HepG2 (cell line): ENCODE measurements around the gene TMUB1. TPM values are rescaled to one million over a fixed set of nuclear protein-coding genes. Genes with fewer than 3 reads are reported as not detected.
A peak's percentile ranks its signal among the peaks of the same experiment; 100 is the strongest.

Source experiments
- AGO2 ChIP-seq: fragments of 200-400 bp; formaldehyde crosslinking; optimal IDR thresholded peaks from 2 replicates; pipeline ENCODE3; 2017; ENCODE audit warnings: mild to moderate bottlenecking, low read depth, low read length, moderate library complexity
- CBX1 ChIP-seq: IDR thresholded peaks from one replicate; pipeline ENCODE4 v1.6.1; 2016; ENCODE audit warnings: antibody characterized with exemption, low read depth
- ERF ChIP-seq: IDR thresholded peaks from 2 replicates; pipeline ENCODE4 v1.6.1; 2018; ENCODE audit warnings: missing biosample characterization, missing genetic modification reagents
- ISL2 ChIP-seq: sonication (generic); formaldehyde crosslinking; IDR thresholded peaks from 2 replicates; pipeline ENCODE4 v1.5.0; 2020; ENCODE audit warnings: missing genetic modification reagents
- KDM5A ChIP-seq: fragments of 200-600 bp; sonication (generic); IDR thresholded peaks from 2 replicates; pipeline ENCODE4 v1.7.0; 2018; ENCODE audit warnings: antibody characterized with exemption, mild to moderate bottlenecking, low read length, borderline replicate concordance
- MBD4 ChIP-seq: IDR thresholded peaks from 2 replicates; pipeline ENCODE4 v1.6.1; 2012; ENCODE audit warnings: low read length, inconsistent platforms, borderline replicate concordance
- MZF1 ChIP-seq: sonication (generic); formaldehyde crosslinking; IDR thresholded peaks from 2 replicates; pipeline ENCODE4 v1.8.1; 2023; ENCODE audit warnings: mild to moderate bottlenecking, missing genetic modification reagents, borderline replicate concordance
- RAD21 ChIP-seq: fragments of 450-650 bp; formaldehyde crosslinking; IDR thresholded peaks from 2 replicates; pipeline ENCODE4 v1.5.0; 2020; ENCODE audit warnings: mild to moderate bottlenecking
- RARA ChIP-seq: IDR thresholded peaks from 2 replicates; pipeline ENCODE4 v1.6.1; 2016; ENCODE audit warnings: missing genetic modification reagents, missing compliant biosample characterization
- RCOR2 ChIP-seq: IDR thresholded peaks from 2 replicates; pipeline ENCODE4 v1.6.1; 2016; ENCODE audit warnings: missing biosample characterization, missing genetic modification reagents
- RXRA ChIP-seq: sonication (generic); formaldehyde crosslinking; IDR thresholded peaks from 2 replicates; pipeline ENCODE4 v1.5.1; 2020; ENCODE audit warnings: missing genetic modification reagents
- SAP130 ChIP-seq: IDR thresholded peaks from 2 replicates; pipeline ENCODE4 v1.6.1; 2016; ENCODE audit warnings: low read depth
- TBL1XR1 ChIP-seq: fragments of 150-350 bp; IDR thresholded peaks from 2 replicates; pipeline ENCODE4 v1.6.1; 2014; ENCODE audit warnings: borderline replicate concordance, low read length; ENCODE audit not compliant: partially characterized antibody
- XRCC5 ChIP-seq: fragments of 200-400 bp; formaldehyde crosslinking; optimal IDR thresholded peaks from 2 replicates; pipeline ENCODE3; 2017; ENCODE audit warnings: mild to moderate bottlenecking, low read length
- YEATS4 ChIP-seq: sonication (generic); formaldehyde crosslinking; IDR thresholded peaks from 2 replicates; pipeline ENCODE4 v1.4.0; 2020; ENCODE audit warnings: missing genetic modification reagents, borderline replicate concordance
- ZBTB25 ChIP-seq: IDR thresholded peaks from 2 replicates; pipeline ENCODE4 v1.6.1; 2018; ENCODE audit warnings: missing genetic modification reagents
- ZFX ChIP-seq: sonication (generic); formaldehyde crosslinking; IDR thresholded peaks from 2 replicates; pipeline ENCODE4 v1.4.0; 2020; ENCODE audit warnings: mild to moderate bottlenecking, low read depth, missing genetic modification reagents, moderate library complexity
- ZIK1 ChIP-seq: sonication (generic); formaldehyde crosslinking; IDR thresholded peaks from 2 replicates; pipeline ENCODE4 v1.5.0; 2020; ENCODE audit warnings: mild to moderate bottlenecking, low read depth, missing genetic modification reagents, borderline replicate concordance
- ZKSCAN1 ChIP-seq: fragments of 150-350 bp; IDR thresholded peaks from 2 replicates; pipeline ENCODE4 v1.6.1; 2014; ENCODE audit warnings: low read length
- ZNF24 ChIP-seq: fragments of 450-650 bp; IDR thresholded peaks from 2 replicates; pipeline ENCODE4 v1.6.1; 2017; ENCODE audit warnings: antibody characterized with exemption, mild to moderate bottlenecking
- ZNF263 ChIP-seq: sonication (generic); formaldehyde crosslinking; IDR thresholded peaks from 2 replicates; pipeline ENCODE4 v1.4.0; 2020; ENCODE audit warnings: missing genetic modification reagents
- ZNF382 ChIP-seq: sonication (generic); formaldehyde crosslinking; IDR thresholded peaks from 2 replicates; pipeline ENCODE4 v1.5.0; 2020; ENCODE audit warnings: missing genetic modification reagents, mild to moderate bottlenecking, borderline replicate concordance
- ZNF552 ChIP-seq: sonication (generic); formaldehyde crosslinking; IDR thresholded peaks from 2 replicates; pipeline ENCODE4 v1.9.0; 2022; ENCODE audit warnings: missing genetic modification reagents, mild to moderate bottlenecking, borderline replicate concordance
- ZNF644 ChIP-seq: IDR thresholded peaks from 2 replicates; pipeline ENCODE4 v1.6.1; 2016; ENCODE audit warnings: low read depth
- ZSCAN31 ChIP-seq: sonication (generic); formaldehyde crosslinking; IDR thresholded peaks from 2 replicates; pipeline ENCODE4 v1.5.0; 2020; ENCODE audit warnings: low read depth, mild to moderate bottlenecking, missing genetic modification reagents
- polyA plus RNA-seq, 8 experiments: library from polyadenylated mRNA; depleted of rRNA in 3 of 8; stranded (reverse) in 7 of 8; unstranded in 1 of 8; fragments of >200 nt; fragmentation: Illumina TruSeq in 4 of 8; extraction: Trizol in 4 of 8; gene quantifications; 2 replicates each; pipeline versions ENCODE4 v1.2.1 to v1.2.3, GENCODE V29; 2011 to 2016; ENCODE audit warnings: low read depth in 4 of 8, missing spikeins in 1 of 8, mixed read lengths in 1 of 8; ENCODE audit not compliant: insufficient read depth in 1 of 8
- total RNA-seq, 5 experiments: library from RNA; depleted of rRNA; stranded (reverse); fragments of >200 nt; fragmentation: Illumina TruSeq; extraction: Trizol; gene quantifications; 2 replicates each; pipeline ENCODE4 v1.2.3, GENCODE V29; 2016; ENCODE audit warnings: low read depth in 1 of 5
- TF ChIP-seq, protein P1 (sequence below): IDR thresholded peaks from 2 replicates; pipeline ENCODE4 v1.6.1; 2016; ENCODE audit warnings: mild to moderate bottlenecking
- TF ChIP-seq, protein P2 (sequence below): sonication (generic); formaldehyde crosslinking; IDR thresholded peaks from 2 replicates; pipeline ENCODE4 v1.4.0; 2020; ENCODE audit warnings: missing genetic modification reagents

Gene TMUB1
- total and polyA plus RNA-seq, 2 of the 13 experiments (the other 11 are each of a cell fraction or from before 2014, with no cell fraction given), result 44.8 to 51.6 TPM

DNA sequence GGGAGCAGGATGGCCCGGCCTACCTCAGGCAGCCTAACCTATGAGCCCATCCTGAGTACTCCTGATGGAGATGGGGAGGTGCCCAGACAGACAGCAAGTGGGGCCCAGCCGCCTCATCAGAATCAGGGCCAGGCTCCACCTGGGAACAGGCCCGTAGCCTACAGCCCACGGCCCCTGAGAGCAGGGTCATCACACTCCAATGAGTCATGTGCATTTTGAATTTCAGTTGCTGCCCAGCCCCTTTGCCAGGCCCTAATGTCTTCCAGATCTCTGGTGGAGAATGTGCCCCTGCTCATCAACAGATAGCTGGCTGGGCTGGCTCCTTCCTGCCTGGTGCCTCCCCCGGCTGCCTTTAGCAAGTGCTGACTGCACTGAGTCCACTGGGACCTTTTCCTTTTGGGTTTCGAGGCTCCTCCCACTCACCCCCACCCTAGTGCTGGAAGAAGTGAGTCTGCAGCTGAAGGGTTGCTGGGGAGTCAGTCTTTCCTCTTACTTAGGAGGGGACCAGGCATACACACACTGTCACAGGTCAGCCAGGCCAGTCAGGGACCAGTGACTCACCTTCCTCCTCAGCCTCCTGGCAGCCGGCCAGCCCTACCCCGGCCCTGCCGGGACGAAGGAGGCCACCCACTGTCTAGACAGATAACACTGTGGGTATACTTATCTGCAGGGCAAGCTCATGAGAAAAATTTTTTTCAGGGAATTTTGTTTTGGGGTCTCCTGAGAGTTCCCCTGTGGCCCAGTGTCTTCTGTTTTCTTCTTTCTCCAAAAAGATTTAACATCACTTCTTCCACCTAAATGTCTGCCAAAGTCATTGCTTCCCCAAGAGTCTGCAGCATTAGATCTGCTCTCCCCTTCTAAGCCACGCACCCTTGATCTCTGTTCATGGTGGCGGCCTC lies 44.1 kb downstream of the TMUB1 start (continued):
- TF ChIP-seq ZNF644 (CRISPR knock-in tag), result no peak
- no peak for TF ChIP-seq ZBTB25
- TF ChIP-seq ZFX (CRISPR knock-in tag), result peak; percentile 17; the same call in 1 of the 2 replicates
- TF ChIP-seq RAD21 (CRISPR knock-in tag), result no peak
- TF ChIP-seq ZKSCAN1, result no peak
- TF ChIP-seq XRCC5, result peak; percentile 64
- TF ChIP-seq MBD4, result no peak
- TF ChIP-seq ZIK1 (CRISPR knock-in tag), result no peak
- TF ChIP-seq MZF1 (CRISPR knock-in tag), result no peak
- no peak for TF ChIP-seq ERF (CRISPR knock-in tag)
- TF ChIP-seq, protein P1, sequence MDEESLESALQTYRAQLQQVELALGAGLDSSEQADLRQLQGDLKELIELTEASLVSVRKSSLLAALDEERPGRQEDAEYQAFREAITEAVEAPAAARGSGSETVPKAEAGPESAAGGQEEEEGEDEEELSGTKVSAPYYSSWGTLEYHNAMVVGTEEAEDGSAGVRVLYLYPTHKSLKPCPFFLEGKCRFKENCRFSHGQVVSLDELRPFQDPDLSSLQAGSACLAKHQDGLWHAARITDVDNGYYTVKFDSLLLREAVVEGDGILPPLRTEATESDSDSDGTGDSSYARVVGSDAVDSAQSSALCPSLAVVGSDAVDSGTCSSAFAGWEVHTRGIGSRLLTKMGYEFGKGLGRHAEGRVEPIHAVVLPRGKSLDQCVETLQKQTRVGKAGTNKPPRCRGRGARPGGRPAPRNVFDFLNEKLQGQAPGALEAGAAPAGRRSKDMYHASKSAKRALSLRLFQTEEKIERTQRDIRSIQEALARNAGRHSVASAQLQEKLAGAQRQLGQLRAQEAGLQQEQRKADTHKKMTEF (CRISPR knock-in tag), result no peak
- no peak for TF ChIP-seq RCOR2 (CRISPR knock-in tag)
- no peak for TF ChIP-seq YEATS4 (CRISPR knock-in tag)
- TF ChIP-seq KDM5A, result no peak
- TF ChIP-seq, protein P2, sequence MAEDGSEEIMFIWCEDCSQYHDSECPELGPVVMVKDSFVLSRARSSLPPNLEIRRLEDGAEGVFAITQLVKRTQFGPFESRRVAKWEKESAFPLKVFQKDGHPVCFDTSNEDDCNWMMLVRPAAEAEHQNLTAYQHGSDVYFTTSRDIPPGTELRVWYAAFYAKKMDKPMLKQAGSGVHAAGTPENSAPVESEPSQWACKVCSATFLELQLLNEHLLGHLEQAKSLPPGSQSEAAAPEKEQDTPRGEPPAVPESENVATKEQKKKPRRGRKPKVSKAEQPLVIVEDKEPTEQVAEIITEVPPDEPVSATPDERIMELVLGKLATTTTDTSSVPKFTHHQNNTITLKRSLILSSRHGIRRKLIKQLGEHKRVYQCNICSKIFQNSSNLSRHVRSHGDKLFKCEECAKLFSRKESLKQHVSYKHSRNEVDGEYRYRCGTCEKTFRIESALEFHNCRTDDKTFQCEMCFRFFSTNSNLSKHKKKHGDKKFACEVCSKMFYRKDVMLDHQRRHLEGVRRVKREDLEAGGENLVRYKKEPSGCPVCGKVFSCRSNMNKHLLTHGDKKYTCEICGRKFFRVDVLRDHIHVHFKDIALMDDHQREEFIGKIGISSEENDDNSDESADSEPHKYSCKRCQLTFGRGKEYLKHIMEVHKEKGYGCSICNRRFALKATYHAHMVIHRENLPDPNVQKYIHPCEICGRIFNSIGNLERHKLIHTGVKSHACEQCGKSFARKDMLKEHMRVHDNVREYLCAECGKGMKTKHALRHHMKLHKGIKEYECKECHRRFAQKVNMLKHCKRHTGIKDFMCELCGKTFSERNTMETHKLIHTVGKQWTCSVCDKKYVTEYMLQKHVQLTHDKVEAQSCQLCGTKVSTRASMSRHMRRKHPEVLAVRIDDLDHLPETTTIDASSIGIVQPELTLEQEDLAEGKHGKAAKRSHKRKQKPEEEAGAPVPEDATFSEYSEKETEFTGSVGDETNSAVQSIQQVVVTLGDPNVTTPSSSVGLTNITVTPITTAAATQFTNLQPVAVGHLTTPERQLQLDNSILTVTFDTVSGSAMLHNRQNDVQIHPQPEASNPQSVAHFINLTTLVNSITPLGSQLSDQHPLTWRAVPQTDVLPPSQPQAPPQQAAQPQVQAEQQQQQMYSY (CRISPR knock-in tag), result no peak
- TF ChIP-seq ZNF263 (CRISPR knock-in tag), result peak; percentile 19; the same call in 1 of the 2 replicates
- TF ChIP-seq TBL1XR1, result no peak
- TF ChIP-seq ZNF552 (CRISPR knock-in tag), result no peak
- no peak for TF ChIP-seq ZSCAN31 (CRISPR knock-in tag)
- TF ChIP-seq CBX1, result no peak
- TF ChIP-seq ZNF24, result no peak
- TF ChIP-seq ISL2 (CRISPR knock-in tag), result no peak
- TF ChIP-seq SAP130, result peak; percentile 31; the same call in 1 of the 2 replicates
- TF ChIP-seq ZNF382, result no peak
- TF ChIP-seq AGO2, result no peak
- TF ChIP-seq RARA (CRISPR knock-in tag), result no peak
- TF ChIP-seq RXRA (CRISPR knock-in tag), result no peak
